C4-2B (cell line): ENCODE results near the gene ARMC2.

Source experiments
- H3K27ac ChIP-seq: fragments of 450-650 bp; 2 replicates; pipeline ENCODE4 v1.5.1; 2017
- CTCF ChIP-seq: fragments of 450-650 bp; conservative IDR thresholded peaks from 2 replicates; pipeline ENCODE4 v1.5.1; 2017; ENCODE audit warnings: mild to moderate bottlenecking
- ZFX ChIP-seq: fragments of 450-650 bp; IDR thresholded peaks from 2 replicates; pipeline ENCODE4 v1.6.1; 2017

ARMC2 gene

GRCh38 chr6:108941859-108942258 is 93.6 kb downstream of the ARMC2 start:
- no peak for TF ChIP-seq ZFX
- TF ChIP-seq CTCF = no peak
- no peak overlapping the region for H3K27ac ChIP-seq

GRCh38 chr6:108942556-108943492 is 94.6 kb downstream of the ARMC2 start:
- no peak for TF ChIP-seq CTCF
- no peak for TF ChIP-seq ZFX

GRCh38 chr6:108944071-108944470 is 95.8 kb downstream of the ARMC2 start:
- no peak for TF ChIP-seq CTCF
- no peak for TF ChIP-seq ZFX
- H3K27ac ChIP-seq = no peak overlapping the region

More at GRCh38 chr6:108942556-108943492, 94.6 kb downstream of the ARMC2 start:
- H3K27ac ChIP-seq = no peak overlapping the region

- TF ChIP-seq CTCF (no peak), ZFX (no peak)
- H3K27ac ChIP-seq = no peak overlapping the region
Observed at GRCh38 chr6:108944707-108945680, 96.8 kb downstream of the ARMC2 start.

GRCh38 chr6:108945681-108946159 is 97.5 kb downstream of the ARMC2 start:
- no peak overlapping the region for H3K27ac ChIP-seq
- no peak for TF ChIP-seq ZFX
- TF ChIP-seq CTCF = no peak

GRCh38 chr6:108946695-108947094 is 98.5 kb downstream of the ARMC2 start:
- TF ChIP-seq CTCF = no peak
- no peak for TF ChIP-seq ZFX
- peak overlapping the region; percentile 60 for H3K27ac ChIP-seq
